Fibroblast of pulmonary artery (primary cell): Measurements from ENCODE around the gene VSIG1.

ENCODE experiments used
- DNase-seq: peaks from one replicate; pipeline ENCODE4 v3.0.0-alpha.2; 2010; ENCODE audit warnings: low read depth
- H3K4me3 ChIP-seq: replicated peaks from 2 replicates; pipeline ENCODE4 v1.5.1; 2011; ENCODE audit warnings: low read depth, mild to moderate bottlenecking, control low read depth, low read length, moderate library complexity
- TF ChIP-seq, protein P1 (sequence below): IDR thresholded peaks from 2 replicates; pipeline ENCODE4 v1.5.1; 2011; ENCODE audit warnings: mild to moderate bottlenecking, control low read depth, low read length, inconsistent platforms; ENCODE audit errors: missing control alignments

The VSIG1 gene

DNA sequence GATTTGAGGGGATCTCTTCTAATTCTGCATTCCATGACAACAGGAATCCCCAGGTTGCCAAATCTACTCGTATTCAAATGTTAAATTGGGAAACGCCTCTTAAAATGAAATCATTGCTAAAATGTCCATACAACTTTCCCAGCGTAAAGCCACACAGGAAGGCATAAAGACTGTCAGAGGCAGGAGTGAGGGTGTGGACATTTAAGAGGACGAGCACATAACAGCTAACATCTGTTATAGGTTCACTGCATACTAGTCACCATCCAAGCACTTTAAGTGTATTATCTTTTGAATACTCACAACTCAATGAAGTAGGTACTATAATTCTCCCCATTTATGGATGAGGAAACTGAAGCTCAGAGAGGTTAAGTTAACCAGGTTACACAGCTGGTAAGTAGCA is 82.3 kb downstream of the VSIG1 start:
- TF ChIP-seq, protein P1, sequence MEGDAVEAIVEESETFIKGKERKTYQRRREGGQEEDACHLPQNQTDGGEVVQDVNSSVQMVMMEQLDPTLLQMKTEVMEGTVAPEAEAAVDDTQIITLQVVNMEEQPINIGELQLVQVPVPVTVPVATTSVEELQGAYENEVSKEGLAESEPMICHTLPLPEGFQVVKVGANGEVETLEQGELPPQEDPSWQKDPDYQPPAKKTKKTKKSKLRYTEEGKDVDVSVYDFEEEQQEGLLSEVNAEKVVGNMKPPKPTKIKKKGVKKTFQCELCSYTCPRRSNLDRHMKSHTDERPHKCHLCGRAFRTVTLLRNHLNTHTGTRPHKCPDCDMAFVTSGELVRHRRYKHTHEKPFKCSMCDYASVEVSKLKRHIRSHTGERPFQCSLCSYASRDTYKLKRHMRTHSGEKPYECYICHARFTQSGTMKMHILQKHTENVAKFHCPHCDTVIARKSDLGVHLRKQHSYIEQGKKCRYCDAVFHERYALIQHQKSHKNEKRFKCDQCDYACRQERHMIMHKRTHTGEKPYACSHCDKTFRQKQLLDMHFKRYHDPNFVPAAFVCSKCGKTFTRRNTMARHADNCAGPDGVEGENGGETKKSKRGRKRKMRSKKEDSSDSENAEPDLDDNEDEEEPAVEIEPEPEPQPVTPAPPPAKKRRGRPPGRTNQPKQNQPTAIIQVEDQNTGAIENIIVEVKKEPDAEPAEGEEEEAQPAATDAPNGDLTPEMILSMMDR: no peak
- H3K4me3 ChIP-seq: no peak overlapping the region
- no peak for DNase-seq
